ENCODE measurements around the gene PCYT1B.

DNA sequence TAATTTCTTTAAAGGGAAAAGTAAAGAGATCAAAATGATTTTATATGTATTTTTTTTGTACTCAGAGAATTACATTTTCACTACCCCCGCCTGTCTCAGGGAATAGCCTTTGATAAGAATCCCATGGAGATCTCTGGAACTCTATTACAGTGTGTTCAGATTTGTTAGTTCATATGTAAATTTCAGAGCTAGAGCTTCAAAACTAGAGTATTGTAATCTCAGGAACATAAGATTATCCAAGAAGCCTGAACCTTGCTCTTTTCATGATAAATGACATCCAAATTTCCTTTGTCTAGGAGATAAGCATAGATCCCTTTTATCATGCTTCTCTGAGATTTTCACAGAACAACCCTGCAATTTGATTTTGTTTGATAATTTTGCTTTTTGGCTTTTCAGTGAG is 99.2 kb downstream of the PCYT1B start:
- TF ChIP-seq BHLHE40 (IDR thresholded peaks at IDR 0.05; ENCODE audit: borderline replicate concordance): no peak
- TF ChIP-seq ZNF384 (IDR thresholded peaks at IDR 0.05): no peak
- no peak for TF ChIP-seq SP1 (IDR thresholded peaks at IDR 0.05)
- TF ChIP-seq SUZ12 (IDR thresholded peaks at IDR 0.05): no peak
- no peak for TF ChIP-seq FOXK2 (IDR thresholded peaks at IDR 0.05)
- TF ChIP-seq HDGF (IDR thresholded peaks at IDR 0.05; ENCODE audit: borderline replicate concordance): no peak
- TF ChIP-seq L3MBTL2 (conservative IDR thresholded peaks at IDR 0.05): no peak
- no peak for TF ChIP-seq TARDBP (IDR thresholded peaks at IDR 0.05)
- no peak for TF ChIP-seq FOXM1 (IDR thresholded peaks at IDR 0.05; ENCODE audit: borderline replicate concordance)
- TF ChIP-seq ELF4 (IDR thresholded peaks at IDR 0.05): no peak
- no peak for TF ChIP-seq LEF1 (IDR thresholded peaks at IDR 0.05; ENCODE audit: borderline replicate concordance)
- TF ChIP-seq ARNT (IDR thresholded peaks at IDR 0.05): no peak
- no peak for TF ChIP-seq FOXA1 (IDR thresholded peaks at IDR 0.05)

Measured in HEK293T (cell line).